GM23338 (cell line): ENCODE measurements around the gene KRT78. TPM values are rescaled to one million over a fixed set of nuclear protein-coding genes. Genes with fewer than 3 reads are reported as not detected.

Experiments used
- ATAC-seq: fragments of 200-7000 bp; cut with Tn5 transposase; 3 replicates; pipeline ENCODE4 v1.9.1; 2020
- DNase-seq: peaks from one replicate; pipeline ENCODE4 v3.0.0-alpha.2; 2015; ENCODE audit warnings: low spot score
- H2AFZ ChIP-seq: fragments of 200-600 bp; sonication (generic); 2 replicates; pipeline ENCODE4 v1.8.0; 2016; ENCODE audit warnings: antibody characterized with exemption, mild to moderate bottlenecking, moderate library complexity
- H3F3A ChIP-seq: fragments of 200-600 bp; sonication (generic); replicated peaks from 2 replicates; pipeline ENCODE4 v1.8.0; 2017; ENCODE audit warnings: antibody characterized with exemption, mixed run types, low read depth
- H3K27ac ChIP-seq: fragments of 200-600 bp; sonication (generic); 2 replicates; pipeline ENCODE4 v1.6.1; 2016; ENCODE audit warnings: low read depth
- H3K27me3 ChIP-seq: fragments of 200-600 bp; sonication (generic); 2 replicates; pipeline ENCODE4 v1.8.0; 2016; ENCODE audit warnings: mild to moderate bottlenecking, mixed run types, moderate library complexity; ENCODE audit not compliant: insufficient read depth
- H3K36me3 ChIP-seq: fragments of 200-600 bp; sonication (generic); 2 replicates; pipeline ENCODE4 v1.8.0; 2016; ENCODE audit warnings: mild to moderate bottlenecking; ENCODE audit not compliant: insufficient read depth
- H3K4me1 ChIP-seq: fragments of 200-600 bp; sonication (generic); 2 replicates; pipeline ENCODE4 v1.8.0; 2016; ENCODE audit warnings: mild to moderate bottlenecking, moderate library complexity; ENCODE audit not compliant: insufficient read depth
- H3K4me2 ChIP-seq: fragments of 200-600 bp; sonication (generic); 2 replicates; pipeline ENCODE4 v1.7.1; 2017; ENCODE audit warnings: mixed run types
- H3K4me3 ChIP-seq: fragments of 200-600 bp; sonication (generic); 2 replicates; pipeline ENCODE4 v1.6.1; 2016; ENCODE audit warnings: mixed run types
- H3K79me2 ChIP-seq: fragments of 200-600 bp; sonication (generic); replicated peaks from 2 replicates; pipeline ENCODE4 v1.8.0; 2017; ENCODE audit warnings: mild to moderate bottlenecking; ENCODE audit not compliant: insufficient read depth
- H3K9me2 ChIP-seq: fragments of 200-600 bp; sonication (generic); 2 replicates; pipeline ENCODE4 v1.8.0; 2017; ENCODE audit not compliant: insufficient read depth
- H4K20me1 ChIP-seq: fragments of 200-600 bp; sonication (generic); replicated peaks from 2 replicates; pipeline ENCODE4 v1.8.0; 2017; ENCODE audit warnings: mild to moderate bottlenecking; ENCODE audit not compliant: insufficient read depth
- H3K27ac Mint-ChIP-seq: 2 replicates; pipeline ENCODE4 v1.8.0; 2020; ENCODE audit warnings: inconsistent platforms, mild to moderate bottlenecking, moderate library complexity, mixed read lengths
- H3K27me3 Mint-ChIP-seq: 3 replicates; pipeline ENCODE4 v1.8.0; 2022; ENCODE audit warnings: low read depth, mild to moderate bottlenecking, moderate library complexity, mixed read lengths, inconsistent platforms; ENCODE audit not compliant: insufficient read depth, poor library complexity
- H3K36me3 Mint-ChIP-seq: 3 replicates; pipeline ENCODE4 v1.8.0; 2021; ENCODE audit warnings: low read depth, mild to moderate bottlenecking, inconsistent platforms, moderate library complexity, mixed read lengths
- H3K4me1 Mint-ChIP-seq: 3 replicates; pipeline ENCODE4 v1.8.0; 2020; ENCODE audit warnings: mild to moderate bottlenecking, inconsistent platforms, mixed read lengths
- H3K4me3 Mint-ChIP-seq: 3 replicates; pipeline ENCODE4 v1.8.0; 2021; ENCODE audit warnings: moderate library complexity, mild to moderate bottlenecking, inconsistent platforms, mixed read lengths
- H3K9me3 Mint-ChIP-seq: 3 replicates; pipeline ENCODE4 v1.8.0; 2020; ENCODE audit warnings: moderate library complexity, mild to moderate bottlenecking, inconsistent platforms, mixed read lengths
- CREB1 ChIP-seq: fragments of 250-450 bp; sonication (Bioruptor Pico); IDR thresholded peaks from 2 replicates; pipeline ENCODE4 v1.5.0; 2020; ENCODE audit warnings: low read depth, mild to moderate bottlenecking, moderate library complexity
- CTCF ChIP-seq, 2 experiments: fragments of 200-600 bp in 1 of 2; sonication (generic) in 1 of 2; conservative IDR thresholded peaks; 2 replicates each; pipeline versions ENCODE4 v1.5.1 to v1.6.1; 2016 to 2017; ENCODE audit warnings: antibody characterized with exemption in 2 of 2, low read depth in 2 of 2, mild to moderate bottlenecking in 2 of 2, moderate library complexity in 1 of 2
- ETS1 ChIP-seq: IDR thresholded peaks from 2 replicates; pipeline ENCODE4 v1.6.1; 2016; ENCODE audit warnings: antibody characterized with exemption
- EZH2 ChIP-seq: fragments of 200-600 bp; sonication (generic); IDR thresholded peaks from one replicate; pipeline ENCODE4 v1.8.0; 2017; ENCODE audit warnings: antibody characterized with exemption, mild to moderate bottlenecking, low read depth; ENCODE audit not compliant: unreplicated experiment
- EZH2phosphoT487 ChIP-seq: fragments of 200-600 bp; sonication (generic); IDR thresholded peaks from one replicate; pipeline ENCODE4 v1.8.1; 2018; ENCODE audit warnings: antibody characterized with exemption; ENCODE audit not compliant: unreplicated experiment
- JUNB ChIP-seq: IDR thresholded peaks from one replicate; pipeline ENCODE4 v1.6.1; 2016; ENCODE audit warnings: antibody characterized with exemption; ENCODE audit not compliant: unreplicated experiment
- NANOG ChIP-seq: IDR thresholded peaks from 2 replicates; pipeline ENCODE4 v1.6.1; 2016; ENCODE audit warnings: antibody characterized with exemption, borderline replicate concordance
- POLR2AphosphoS5 ChIP-seq: IDR thresholded peaks from 2 replicates; pipeline ENCODE4 v1.6.1; 2016; ENCODE audit warnings: antibody characterized with exemption, low read depth
- REST ChIP-seq: IDR thresholded peaks from one replicate; pipeline ENCODE4 v1.6.1; 2018; ENCODE audit warnings: antibody characterized with exemption; ENCODE audit not compliant: unreplicated experiment
- STAT1 ChIP-seq: IDR thresholded peaks from one replicate; pipeline ENCODE4 v1.6.1; 2016; ENCODE audit warnings: antibody characterized with exemption; ENCODE audit not compliant: unreplicated experiment
- ZNF114 ChIP-seq: fragments of 250-450 bp; sonication (Bioruptor Pico); IDR thresholded peaks from 2 replicates; pipeline ENCODE4 v1.5.0; 2020; ENCODE audit warnings: mild to moderate bottlenecking, moderate library complexity
- ZNF331 ChIP-seq: fragments of 250-450 bp; sonication (Bioruptor Pico); IDR thresholded peaks from 2 replicates; pipeline ENCODE4 v1.5.0; 2020; ENCODE audit warnings: low read depth, mild to moderate bottlenecking, moderate library complexity
- ZNF462 ChIP-seq: fragments of 250-450 bp; sonication (Bioruptor Pico); IDR thresholded peaks from 2 replicates; pipeline ENCODE4 v1.5.0; 2020; ENCODE audit warnings: mild to moderate bottlenecking, moderate library complexity
- polyA plus RNA-seq: library from polyadenylated mRNA; unstranded; fragments of >200 nt; fragmentation: Nextera tagmentation; extraction: Ambion mirVana; gene quantifications from 2 replicates; pipeline ENCODE4 v1.2.1, GENCODE V29; 2016
- total RNA-seq: library from RNA; depleted of rRNA; stranded (reverse); fragments of >200 nt; shearing (Covaris generic); gene quantifications from 2 replicates; pipeline ENCODE4 v1.2.3, GENCODE V29; 2014

KRT78 gene
- total and polyA plus RNA-seq, 2 experiments from 2014 or later: not detected

- Mint-ChIP-seq H3K4me1 (no peaks in the 10 kb centered on the region), H3K36me3 (no peaks in the 10 kb centered on the region), H3K27ac (no peak overlapping the region), H3K9me3 (no peaks in the 10 kb centered on the region), H3K4me3 (no peak overlapping the region), H3K27me3 (peaks cover 5% of the 10 kb centered on the region)
- Histone ChIP-seq H3K4me2 (no peak overlapping the region), H4K20me1 (no peaks in the 10 kb centered on the region), H3K9me2 (no peaks in the 10 kb centered on the region), H3K36me3 (no peaks in the 10 kb centered on the region), H3F3A (no peaks in the 10 kb centered on the region), H3K79me2 (no peaks in the 10 kb centered on the region), H3K27ac (no peak overlapping the region), H3K4me3 (no peak overlapping the region), H3K4me1 (no peaks in the 10 kb centered on the region), H2AFZ (no peak overlapping the region), H3K27me3 (no peaks in the 10 kb centered on the region)
- TF ChIP-seq POLR2AphosphoS5 (no peak), CREB1 (no peak), CTCF (conservative IDR thresholded peaks at IDR 0.05; ENCODE audit: low read depth in 2 of 2) (no peak), JUNB (no peak), ETS1 (no peak), ZNF331 (CRISPR knock-in tag) (no peak), EZH2 (no peak), ZNF462 (CRISPR knock-in tag) (no peak), STAT1 (no peak), REST (no peak), NANOG (no peak), ZNF114 (no peak), EZH2phosphoT487 (no peak)
- no peak for DNase-seq
- no peak for ATAC-seq
Observed at GRCh38 chr12:52856787-52857186, 8.0 kb upstream of the KRT78 start.
